Inferior parietal cortex (tissue), 1 donor: ENCODE results near the gene SPDEF.

Experiments
- DNase-seq: peaks from one replicate; pipeline ENCODE4 v3.0.0-alpha.2; 2016; ENCODE audit errors: extremely low spot score

SPDEF gene

DNA sequence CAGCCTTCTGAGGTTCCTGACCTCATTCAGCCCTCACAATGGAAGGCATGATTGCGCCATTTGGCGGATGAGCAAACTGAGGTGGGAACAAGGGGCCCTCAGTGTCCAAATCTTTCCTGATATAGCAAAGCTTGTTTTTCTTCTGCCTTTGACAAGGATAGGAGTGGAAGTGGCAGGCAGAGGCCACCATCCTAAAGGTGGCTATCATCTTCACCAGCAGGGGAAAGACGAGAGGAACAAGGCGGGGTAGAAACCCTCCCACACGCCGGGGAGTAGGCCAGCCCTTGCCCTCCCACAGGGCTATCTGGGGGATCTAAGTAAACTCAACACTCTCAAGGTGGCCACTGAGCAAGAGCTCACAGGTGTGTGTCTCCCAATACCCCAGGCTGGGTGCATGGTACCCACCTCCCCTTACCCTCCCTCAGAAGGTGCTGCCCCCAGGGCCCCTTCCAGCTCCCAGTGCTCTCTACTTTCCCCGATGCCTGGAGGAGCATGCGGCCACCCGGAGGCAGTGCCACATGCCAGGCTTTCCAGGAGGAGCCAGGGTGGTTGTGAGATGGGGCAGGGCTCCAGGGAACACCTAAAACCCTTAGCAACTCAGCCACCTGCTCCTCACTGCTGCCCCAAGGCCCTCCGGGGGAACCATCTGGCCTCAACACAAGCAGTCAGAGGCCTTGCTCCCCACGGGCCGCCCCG, 11.2 kb downstream of the SPDEF start:
- no peak for DNase-seq

DNA sequence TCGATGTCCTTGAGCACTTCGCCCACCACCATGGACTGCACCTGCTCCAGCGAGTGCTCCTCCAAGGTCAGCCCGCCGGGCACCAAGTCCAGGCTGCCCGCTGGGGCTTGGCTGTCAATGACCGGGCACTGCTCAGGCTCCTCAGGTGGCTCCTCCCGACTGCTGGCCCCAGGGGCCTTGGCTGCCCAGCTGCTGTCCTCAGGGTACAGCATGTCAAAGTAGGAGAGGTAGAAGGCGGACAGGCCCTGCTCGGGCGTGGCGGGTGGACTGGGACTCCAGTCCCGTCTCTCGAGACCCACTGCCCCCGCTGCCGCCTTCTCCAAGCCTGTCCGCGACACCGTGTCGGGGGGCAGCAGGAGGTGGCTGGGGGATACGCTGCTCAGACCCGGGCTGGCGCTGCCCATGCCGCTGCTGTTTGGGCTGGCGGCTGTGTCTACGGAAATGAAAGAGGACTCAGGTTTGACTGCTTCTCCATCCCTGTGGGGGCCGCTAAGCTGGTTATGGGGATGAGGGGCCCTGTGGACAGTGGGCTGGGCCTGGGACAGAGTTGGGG, 12.0 kb downstream of the SPDEF start:
- no peak for DNase-seq

DNA sequence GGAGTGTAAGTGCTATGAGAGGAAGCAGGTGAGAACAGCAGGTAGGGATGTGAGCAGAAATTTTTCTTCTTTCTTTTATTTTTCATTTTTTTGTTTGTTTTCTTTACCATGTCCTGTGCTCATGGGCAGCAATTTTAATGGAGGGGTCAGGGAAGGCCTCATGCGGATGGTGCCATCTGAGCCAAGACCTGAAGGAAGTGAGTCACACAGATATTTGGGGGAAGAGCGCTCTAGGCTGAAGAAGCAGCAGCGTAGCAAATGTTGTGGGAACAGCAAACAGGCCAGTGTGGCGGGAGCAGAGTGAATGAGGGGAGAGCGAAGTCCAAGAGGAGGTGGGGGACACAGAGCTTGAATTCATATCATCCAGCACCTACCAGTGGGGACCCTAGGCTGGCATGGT, 12.7 kb downstream of the SPDEF start:
- DNase-seq, result no peak

DNA sequence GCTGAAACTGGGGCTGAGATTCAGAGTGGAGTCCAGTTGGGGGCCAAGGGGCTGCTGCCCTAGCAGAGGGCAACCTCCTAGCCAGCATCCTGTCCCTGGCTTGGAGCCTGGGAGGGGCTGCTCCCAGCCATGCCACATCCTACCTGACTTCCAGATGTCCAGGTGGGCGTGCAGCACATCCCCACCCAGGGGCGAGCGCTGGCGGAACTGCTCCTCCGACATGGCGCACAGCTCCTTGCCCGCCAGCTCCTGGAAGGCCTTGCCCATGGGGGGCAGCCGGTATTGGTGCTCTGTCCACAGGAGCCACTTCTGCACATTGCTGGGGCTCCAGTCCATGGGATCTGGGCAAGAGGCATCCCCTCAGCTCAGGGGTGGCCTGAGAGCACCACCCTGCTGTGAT, 15.3 kb downstream of the SPDEF start:
- no peak for DNase-seq

DNA sequence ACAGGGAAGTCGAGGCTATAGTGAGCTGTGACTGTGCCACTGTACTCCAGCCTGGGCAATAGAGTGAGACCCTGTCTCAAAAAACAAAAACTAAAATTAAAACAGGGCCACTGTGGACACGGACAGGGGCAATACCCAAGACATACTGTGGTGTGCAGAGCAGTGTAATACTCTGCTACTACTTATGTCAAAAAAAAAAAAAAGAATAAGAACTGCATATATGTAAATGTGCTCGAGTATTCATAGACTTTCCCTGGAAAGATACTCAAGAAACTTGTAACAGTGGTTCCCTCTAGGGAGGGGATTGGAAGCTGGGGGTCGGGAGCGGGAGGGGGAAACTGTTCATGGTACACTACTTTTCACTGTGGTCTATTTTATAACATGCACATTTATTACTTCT, 15.9 kb downstream of the SPDEF start:
- DNase-seq, result no peak

DNA sequence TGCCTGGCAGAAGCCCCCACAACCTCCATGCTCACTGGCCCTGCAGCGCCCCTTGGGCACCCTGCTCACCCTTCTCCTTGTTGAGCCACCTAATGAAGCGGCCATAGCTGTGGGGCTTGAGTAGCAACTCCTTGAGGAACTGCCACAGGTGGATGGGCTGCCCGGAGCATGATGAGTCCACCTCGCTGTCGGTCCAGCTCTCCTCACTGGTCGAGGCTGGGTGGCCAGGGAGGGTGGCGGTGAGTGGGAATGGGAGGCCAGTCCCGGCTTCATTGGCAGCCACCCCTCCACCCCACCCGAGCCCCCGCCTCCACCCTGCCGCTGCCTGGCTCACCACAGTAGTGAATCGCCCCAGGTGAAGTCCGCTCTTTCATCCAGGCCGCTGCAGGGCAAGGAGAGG, 16.9 kb downstream of the SPDEF start:
- DNase-seq, result no peak

DNA sequence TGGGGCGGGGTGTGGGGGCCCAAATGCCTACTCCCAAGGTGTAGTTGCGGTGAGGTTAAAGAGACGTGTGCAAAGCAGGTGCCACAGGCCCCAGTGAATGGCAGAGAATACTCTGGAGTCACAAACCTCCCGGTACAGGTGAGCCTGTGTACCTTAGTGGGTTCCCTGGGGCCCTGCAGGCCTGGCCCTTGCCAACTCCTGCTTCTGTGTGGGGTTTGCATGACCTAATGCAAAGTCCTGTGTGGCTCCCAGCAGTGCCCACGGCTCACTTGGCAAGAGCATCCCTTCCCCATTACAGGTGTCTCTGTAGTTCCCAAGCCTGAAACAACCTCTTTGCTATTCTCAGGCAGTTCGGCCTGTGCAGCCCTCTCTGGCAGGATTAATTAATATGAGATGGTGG, 17.5 kb downstream of the SPDEF start:
- DNase-seq, result no peak

DNA sequence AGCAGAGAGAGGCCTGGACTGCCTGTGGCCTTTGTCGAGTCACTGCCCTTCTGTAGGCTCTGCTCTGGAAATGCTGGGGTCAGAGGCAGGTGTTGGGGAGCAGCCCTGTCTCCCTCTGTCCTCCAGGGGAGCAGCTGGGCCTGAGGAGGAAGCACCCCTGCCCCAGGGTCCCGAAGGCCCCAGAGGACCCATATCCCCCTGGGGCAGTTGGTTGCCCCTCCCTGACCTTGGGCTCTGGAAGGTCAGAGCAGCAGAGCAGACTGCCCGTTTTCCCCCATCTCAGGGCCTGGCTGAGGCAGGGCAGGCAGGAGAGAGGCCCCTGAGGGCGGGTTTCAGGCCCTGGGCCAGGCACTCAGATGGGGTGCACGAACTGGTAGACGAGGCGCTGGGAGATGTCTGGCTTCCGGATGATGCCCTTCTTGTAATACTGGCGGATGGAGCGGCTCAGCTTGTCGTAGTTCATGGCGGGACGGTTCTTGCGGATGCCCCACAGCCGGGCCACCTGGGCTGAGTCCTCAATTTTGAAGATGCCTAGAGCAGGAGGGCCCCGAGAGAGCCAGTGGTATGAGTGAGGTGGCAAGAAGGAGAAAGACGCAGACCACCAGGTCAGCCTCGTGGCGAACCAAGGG, 18.1 kb downstream of the SPDEF start:
- no peak for DNase-seq

DNA sequence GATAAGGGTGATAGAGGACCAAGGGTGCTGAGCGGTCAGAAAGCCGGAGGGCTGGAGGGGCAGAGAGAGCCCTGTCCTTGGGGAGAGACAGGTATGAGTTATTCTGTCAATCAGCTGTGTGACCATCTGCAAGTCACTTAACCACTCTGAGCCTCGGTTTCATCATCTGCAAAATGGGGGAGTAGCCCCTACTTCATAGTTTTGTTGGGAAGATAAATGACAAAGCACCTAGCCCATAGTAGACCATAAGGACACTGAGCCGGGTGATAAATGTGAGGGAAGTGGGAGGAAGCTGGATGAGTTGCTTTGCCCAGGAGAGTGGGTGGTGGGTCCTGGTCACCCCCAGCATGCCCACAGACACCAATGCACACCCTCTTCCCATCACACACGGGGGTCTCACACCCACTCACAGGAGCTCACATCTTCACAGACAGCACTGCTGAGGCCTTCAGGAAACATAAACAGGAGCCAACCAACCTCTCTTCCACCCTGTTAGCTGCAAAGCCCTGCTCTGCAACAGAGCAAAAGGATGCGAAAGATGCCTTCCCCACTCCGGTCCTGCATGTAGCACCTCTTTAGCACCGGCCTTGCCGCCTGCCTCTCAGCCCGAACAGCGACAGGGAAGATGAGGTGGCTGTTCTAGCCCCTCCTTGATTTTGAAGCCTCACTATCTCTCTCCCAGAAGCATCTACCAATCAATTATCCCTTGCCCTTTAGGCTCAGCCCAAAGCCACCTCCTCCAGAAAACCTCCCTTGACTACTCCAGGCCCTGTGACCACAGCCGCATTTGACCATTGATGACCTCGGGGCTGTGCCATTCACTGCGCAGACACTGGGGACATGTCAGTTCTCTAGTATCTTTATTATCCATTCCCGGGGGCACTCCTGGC, 18.9 kb downstream of the SPDEF start:
- no peak for DNase-seq

DNA sequence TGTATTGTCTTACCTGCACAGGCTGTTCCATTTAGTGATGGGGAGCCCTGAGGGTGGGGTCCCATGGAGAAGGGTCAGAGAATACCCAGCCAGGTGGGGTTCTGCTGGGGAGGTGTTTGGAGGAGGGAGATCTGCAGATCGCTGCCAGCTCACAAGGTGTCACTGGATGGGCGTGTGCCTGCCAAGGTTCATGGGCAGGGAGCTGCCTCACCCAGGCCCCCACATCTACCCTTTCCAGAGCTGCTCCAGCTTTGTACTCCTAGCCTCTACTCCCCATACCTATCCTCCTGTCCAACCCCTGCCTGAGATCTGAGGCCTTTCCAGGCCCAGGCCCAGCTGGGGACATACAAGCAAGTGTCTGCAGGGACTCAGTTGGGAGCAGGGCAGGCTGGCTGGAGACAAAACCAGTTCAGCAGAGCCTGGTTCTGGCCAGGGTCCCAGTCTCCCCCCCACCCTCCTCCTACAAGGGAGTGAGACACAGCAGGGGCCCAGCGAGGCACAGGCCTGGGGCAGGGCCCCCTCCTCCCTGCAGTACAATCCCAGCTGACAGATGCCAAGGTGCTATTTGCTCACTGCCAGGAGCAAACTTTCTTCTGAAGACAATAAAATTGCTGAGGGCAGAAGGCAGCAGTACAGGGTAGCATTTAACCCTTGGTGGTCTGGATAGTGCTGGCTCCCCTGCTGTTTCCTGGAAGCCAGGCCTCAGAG, 19.7 kb downstream of the SPDEF start:
- DNase-seq, result no peak

DNA sequence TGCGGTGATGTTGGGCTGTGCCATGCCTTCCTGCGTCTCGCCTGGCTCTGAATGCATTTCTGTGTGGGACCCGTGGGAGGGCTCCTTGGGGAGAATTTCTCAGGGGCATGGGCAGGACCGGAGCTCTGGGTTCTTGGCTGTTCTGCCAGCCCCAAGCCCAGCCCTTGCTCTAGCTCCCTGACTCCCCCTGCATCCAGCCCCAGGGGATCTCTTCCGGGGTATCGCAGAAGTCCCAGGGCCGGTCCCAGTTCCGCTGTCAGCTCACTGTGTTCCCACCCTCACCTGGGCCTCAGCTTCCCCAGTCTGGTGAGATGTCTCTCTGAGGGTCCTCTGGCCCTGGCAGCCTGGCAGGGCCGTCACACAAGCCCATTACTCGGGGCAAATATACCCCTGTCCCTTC, 20.5 kb downstream of the SPDEF start:
- no peak for DNase-seq

DNA sequence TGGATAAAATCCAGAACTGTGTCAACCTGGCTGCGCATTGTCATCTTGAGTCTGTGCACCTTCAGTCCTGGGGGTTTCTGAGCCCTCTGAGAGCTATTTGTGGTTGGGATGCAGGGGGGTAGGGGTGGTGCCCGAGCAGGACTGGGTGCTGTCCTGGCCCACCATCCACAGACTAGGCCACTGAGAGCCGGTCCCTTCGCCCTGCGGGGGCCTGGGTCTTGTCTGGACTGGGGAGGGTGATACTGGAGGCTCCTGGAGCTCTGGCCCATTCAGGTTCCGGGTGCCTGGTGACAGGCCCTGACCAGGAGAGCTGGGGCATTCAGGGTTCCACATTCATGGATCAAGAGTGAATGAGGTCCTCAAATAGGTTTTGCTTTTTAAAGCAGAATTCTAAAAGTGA, 20.9 kb downstream of the SPDEF start:
- DNase-seq, result no peak

DNA sequence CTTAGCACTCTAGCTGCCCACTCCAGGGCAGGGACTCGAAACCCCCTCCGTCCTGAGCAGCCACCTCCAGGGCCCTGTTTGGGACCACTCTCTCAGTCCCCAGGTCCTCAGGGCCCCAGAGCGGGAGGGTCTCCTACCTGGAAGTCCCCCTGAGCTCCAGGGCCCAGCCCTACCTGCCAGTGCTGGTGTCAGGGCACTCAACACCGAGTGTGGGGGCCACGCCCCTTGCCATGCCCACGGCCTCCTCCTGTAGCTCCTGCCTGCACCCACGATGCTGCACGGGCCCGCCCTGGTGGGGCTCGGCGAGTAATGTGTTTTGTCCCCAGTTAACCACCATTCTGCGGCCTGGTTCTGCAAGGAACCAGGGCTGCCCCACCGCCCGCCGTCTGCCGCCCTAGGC, 21.5 kb downstream of the SPDEF start:
- DNase-seq, result no peak

DNA sequence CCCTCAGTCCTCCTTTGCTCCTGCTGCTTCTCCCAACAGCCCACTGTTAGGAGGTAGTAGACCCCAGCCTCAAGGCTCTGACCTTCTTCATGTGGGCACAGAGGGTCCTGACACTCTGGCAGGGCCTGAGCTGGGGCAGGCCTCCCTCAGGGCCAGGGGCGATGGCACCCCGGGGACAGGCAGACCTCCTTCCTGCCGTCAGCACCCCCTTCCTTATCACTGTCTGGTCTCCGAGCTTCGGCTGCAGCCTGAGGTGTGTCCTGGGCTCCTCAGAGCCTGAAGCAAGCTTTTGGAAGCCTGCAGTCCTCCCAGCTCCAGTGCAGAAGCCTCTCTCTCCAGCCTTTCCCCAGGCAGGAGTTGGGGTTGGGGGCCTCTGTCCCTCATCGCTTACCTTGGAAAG, 22.0 kb downstream of the SPDEF start:
- no peak for DNase-seq

DNA sequence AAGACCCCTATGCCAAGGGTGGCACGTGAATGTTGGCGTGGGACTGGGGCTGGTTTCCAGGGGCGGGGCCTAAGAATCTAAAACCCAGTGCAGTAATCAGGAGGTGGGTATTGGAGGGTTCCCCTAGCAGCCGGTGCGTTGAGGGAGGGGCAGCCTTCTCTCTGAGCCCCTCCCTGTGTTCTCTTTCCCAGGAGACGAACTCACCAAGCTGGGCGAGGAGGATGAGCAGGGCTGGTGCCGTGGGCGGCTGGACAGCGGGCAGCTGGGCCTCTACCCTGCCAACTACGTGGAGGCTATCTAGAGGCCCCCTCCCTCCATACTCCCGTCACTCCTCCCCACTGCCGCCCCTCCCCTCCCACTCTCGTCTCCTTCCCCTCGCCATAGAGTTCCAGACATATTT, 23.9 kb downstream of the SPDEF start:
- no peak for DNase-seq

DNA sequence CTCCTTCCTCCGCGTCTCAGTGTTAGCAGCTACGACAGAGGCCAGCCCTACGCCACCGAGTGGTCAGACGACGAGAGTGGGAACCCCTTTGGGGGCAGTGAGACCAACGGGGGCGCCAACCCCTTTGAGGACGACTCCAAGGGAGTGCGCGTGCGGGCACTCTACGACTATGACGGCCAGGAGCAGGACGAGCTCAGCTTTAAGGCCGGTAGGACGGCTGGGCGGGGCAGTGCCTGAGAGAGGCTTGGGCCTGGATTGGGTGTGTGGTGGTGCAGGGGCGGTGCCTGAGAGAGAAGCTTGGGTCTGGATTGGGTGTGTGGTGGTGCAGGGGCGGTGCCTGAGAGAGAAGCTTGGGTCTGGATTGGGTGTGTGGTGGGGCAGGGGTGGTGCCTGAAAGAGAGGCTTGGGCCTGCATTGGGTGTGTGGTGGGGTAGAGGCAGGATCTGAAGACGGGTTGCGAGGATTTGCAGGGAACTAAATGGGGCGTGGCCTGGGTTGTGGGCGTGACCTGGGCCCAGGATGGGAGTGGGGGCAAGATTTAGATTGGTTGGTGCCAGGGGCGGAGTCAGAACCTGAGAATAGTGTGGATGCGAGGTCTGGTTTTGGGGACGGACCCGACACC, 24.4 kb downstream of the SPDEF start:
- no peak for DNase-seq

DNA sequence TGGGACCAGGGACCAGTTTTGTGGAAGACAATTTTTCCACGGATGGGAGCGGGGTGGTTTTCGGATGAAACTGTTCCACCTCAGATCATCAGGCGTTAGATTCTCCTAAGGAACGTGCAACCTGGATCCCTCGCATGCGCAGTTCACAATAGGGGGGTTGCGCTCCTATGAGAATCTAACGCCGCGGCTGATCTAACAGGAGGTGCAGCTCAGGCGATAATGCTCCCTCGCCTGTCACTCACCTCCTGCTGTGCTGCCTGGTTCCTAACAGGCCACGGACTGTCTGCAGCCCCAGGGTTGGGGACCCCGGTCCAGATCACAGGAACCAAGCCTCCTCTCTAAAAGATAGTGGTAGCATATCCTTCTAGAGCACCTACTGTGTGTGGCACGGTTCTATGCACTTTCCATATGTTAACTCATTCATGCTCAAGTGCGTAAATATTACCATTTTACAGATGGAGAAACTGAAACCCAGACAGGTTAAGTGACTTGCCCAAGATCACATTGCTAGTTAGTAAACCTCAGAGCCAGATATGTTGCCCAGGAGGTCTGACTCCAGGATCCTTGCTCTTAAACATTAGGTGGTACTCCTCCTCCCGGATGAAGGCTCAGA, 25.3 kb downstream of the SPDEF start:
- no peak for DNase-seq

DNA sequence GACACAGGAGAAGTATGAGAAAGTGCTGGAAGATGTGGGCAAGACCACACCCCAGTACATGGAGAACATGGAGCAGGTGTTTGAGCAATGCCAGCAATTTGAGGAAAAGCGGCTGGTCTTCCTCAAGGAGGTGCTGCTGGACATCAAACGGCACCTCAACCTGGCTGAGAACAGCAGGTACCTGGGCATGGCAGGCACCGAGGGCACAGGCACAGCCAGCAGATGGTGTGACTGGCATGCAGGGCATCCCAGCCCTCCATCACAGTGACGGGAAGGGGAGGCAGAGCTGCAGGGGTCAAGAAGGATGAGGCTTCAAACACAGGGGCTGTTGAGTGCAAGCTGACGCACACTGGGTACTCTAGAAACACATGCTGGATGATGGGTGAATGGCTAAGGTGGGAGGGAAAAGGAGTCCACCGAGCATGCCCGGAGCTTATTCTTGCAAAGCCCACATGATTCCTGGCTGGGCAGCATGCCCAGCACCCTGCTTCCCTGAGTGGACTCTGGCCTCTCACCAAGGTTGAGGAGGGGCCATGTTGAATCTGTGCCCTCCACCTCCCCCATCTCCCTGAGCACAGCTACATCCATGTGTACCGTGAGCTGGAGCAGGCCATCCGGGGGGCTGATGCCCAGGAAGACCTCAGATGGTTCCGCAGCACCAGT, 26.3 kb downstream of the SPDEF start:
- DNase-seq, result no peak

DNA sequence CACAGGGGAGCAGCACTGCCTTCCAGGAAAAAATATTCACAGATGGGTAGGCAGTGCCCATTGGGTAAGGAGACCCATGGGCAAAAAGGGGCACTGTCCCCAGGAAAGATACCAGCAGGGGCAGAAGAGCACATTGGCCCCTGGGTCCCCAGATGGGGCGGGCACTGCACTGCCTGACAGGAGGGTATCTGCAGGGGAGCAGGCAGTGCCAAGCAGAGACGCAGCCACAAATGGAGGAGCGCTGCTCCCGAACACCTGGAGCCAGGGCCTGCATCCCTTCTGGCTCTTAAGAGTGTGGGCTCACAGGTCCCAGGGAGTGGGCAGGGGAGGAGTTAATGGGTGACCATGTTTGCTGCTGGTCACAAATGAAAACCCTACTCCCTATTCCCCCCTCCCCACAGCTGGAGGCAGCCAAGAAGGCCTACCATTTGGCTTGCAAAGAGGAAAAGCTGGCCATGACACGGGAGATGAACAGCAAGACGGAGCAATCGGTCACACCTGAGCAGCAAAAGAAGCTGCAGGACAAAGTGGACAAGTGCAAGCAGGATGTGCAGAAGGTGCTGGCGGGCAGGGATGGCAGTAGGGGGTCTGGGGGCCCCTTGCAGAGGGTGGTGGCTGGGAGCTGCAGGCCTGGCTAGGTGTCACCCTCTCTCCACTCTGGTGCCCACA, 27.0 kb downstream of the SPDEF start:
- no peak for DNase-seq
